Measurements from ENCODE around the gene GPR78.

Gene GPR78

DNA sequence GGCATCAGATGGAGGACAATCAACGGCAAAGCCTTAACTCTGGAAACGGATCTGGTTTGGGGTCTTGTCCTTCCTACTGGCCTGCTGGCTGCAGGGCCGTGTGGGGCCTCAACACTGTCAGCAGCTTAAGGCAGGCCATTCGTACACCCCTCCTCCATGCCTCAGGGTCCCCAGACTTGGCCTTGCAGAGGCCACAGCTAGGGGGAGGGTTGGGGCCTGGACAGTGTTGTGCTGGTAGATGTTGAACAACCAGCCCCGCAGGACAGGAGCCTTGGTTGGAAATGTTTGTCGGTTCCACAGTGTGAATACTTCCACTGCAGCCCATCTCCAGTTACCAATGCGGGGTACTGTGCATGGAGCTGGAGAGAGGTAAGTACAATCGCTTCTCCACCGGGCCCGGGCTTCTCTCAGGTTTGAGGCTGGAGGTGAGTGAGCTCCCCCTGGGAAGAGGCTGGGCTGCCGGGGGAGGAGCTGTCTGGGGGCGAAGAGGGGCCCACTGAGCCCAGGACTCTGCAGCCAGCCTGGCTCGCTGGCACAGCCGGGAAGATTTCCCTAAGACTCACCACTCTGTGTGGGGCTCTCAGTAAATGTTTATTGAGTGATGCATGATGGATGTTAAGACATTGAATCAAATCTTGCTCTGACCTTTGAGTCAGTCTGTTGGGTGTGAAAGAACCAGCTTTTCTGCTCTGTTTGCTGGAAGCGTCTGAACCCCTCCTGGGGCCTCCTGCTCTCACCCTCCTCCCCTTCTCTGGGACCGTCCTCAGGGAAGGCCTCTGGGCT lies 19.7 kb upstream of the GPR78 start:
- Mint-ChIP-seq H3K27me3 (ENCODE audit: low read depth) (peaks cover 3% of the 10 kb centered on the region), H3K36me3 (ENCODE audit: low read depth) (no peaks in the 10 kb centered on the region), H3K4me3 (no peak overlapping the region), H3K27ac (no peak overlapping the region), H3K4me1 (peaks cover 4% of the 10 kb centered on the region), H3K9me3 (no peaks in the 10 kb centered on the region)
- TF ChIP-seq, protein P1, sequence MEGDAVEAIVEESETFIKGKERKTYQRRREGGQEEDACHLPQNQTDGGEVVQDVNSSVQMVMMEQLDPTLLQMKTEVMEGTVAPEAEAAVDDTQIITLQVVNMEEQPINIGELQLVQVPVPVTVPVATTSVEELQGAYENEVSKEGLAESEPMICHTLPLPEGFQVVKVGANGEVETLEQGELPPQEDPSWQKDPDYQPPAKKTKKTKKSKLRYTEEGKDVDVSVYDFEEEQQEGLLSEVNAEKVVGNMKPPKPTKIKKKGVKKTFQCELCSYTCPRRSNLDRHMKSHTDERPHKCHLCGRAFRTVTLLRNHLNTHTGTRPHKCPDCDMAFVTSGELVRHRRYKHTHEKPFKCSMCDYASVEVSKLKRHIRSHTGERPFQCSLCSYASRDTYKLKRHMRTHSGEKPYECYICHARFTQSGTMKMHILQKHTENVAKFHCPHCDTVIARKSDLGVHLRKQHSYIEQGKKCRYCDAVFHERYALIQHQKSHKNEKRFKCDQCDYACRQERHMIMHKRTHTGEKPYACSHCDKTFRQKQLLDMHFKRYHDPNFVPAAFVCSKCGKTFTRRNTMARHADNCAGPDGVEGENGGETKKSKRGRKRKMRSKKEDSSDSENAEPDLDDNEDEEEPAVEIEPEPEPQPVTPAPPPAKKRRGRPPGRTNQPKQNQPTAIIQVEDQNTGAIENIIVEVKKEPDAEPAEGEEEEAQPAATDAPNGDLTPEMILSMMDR (IDR thresholded peaks at IDR 0.05; ENCODE audit: unreplicated experiment in 3 of 3), result no peak

DNA sequence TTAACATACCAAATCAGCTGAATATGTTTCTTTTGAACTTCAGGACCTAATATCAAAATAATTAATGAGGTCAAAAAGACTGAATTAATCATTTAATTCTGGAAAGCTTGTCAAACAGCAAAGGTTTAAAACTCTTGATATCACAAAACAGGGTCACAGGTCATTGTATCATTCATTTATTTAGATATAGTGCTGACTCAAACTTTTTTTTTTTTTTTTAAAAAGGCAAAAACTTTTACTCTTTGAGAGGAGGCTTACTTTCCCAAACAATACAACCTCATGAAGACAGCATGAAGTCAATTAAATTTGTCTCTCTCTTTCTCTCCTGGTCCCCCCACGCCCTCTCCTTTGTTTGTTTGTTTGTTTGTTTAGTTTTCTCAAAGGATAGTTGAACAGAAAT lies 15.6 kb upstream of the GPR78 start:
- H3K27ac Mint-ChIP-seq, result no peak overlapping the region
- peaks cover 9% of the 10 kb centered on the region for H3K4me1 Mint-ChIP-seq
- no peaks in the 10 kb centered on the region for H3K9me3 Mint-ChIP-seq
- peaks cover 14% of the 10 kb centered on the region for H3K27me3 Mint-ChIP-seq (ENCODE audit: low read depth)
- H3K36me3 Mint-ChIP-seq (ENCODE audit: low read depth), result no peaks in the 10 kb centered on the region
- H3K4me3 Mint-ChIP-seq, result no peak overlapping the region
- TF ChIP-seq, protein P1 (IDR thresholded peaks at IDR 0.05; ENCODE audit: unreplicated experiment in 3 of 3), result no peak

DNA sequence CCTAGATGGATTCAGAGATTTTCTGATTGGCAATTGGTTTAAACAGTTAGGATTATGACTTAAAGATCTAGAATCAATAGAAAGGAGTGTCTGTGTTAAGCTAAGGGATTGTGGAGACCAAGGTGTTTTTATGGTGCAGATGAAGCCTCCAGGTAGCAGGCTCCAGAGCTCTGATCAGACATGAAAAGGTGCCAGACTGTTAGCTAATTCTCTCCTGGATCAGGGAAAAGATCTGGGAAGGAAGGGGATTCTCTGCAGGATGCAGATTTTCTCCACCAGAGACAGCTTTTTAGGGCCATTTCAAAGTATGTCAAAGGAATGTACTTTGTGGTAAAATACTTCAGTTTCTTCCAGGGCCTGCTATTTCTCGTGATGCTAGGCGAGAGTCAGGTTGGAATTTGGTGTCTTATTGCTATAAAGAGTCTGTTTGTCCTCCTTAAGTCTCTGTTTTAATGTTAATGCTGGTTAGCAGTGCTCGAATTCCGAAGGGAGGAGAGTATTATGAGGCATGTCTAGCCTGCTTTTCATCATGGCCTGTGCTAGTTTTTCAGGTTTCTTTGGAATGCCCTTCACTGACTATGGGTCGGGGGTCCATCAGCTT lies 12.0 kb upstream of the GPR78 start:
- no peaks in the 10 kb centered on the region for H3K36me3 Mint-ChIP-seq (ENCODE audit: low read depth)
- no peaks in the 10 kb centered on the region for H3K9me3 Mint-ChIP-seq
- H3K27ac Mint-ChIP-seq, result no peak overlapping the region
- H3K4me3 Mint-ChIP-seq, result no peak overlapping the region
- H3K4me1 Mint-ChIP-seq, result peaks cover 7% of the 10 kb centered on the region
- TF ChIP-seq, protein P1 (IDR thresholded peaks at IDR 0.05; ENCODE audit: unreplicated experiment in 3 of 3), result no peak
- H3K27me3 Mint-ChIP-seq (ENCODE audit: low read depth), result peaks cover 24% of the 10 kb centered on the region

DNA sequence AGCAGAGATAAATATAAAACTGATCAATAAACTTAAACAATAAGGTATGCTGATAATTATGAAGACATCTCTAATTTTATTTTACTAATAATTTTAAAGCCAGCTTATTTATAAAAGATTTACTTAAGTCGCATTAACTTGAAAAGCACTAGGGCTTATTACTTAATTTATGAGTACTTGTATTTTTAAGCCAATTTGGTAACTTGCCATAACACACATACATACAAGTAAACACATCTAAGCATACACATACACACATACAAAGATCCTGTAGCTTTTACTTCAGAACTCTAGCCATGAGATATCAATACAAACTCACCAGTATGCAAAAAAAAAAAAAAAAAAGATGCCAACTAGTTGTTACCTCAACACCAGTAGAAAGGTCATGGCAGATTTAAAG lies 10.0 kb upstream of the GPR78 start:
- Mint-ChIP-seq H3K4me3 (no peak overlapping the region), H3K4me1 (peaks cover 7% of the 10 kb centered on the region), H3K36me3 (ENCODE audit: low read depth) (no peaks in the 10 kb centered on the region), H3K9me3 (no peaks in the 10 kb centered on the region), H3K27ac (no peak overlapping the region), H3K27me3 (ENCODE audit: low read depth) (peaks cover 24% of the 10 kb centered on the region)
- TF ChIP-seq, protein P1 (IDR thresholded peaks at IDR 0.05; ENCODE audit: unreplicated experiment in 3 of 3), result no peak

DNA sequence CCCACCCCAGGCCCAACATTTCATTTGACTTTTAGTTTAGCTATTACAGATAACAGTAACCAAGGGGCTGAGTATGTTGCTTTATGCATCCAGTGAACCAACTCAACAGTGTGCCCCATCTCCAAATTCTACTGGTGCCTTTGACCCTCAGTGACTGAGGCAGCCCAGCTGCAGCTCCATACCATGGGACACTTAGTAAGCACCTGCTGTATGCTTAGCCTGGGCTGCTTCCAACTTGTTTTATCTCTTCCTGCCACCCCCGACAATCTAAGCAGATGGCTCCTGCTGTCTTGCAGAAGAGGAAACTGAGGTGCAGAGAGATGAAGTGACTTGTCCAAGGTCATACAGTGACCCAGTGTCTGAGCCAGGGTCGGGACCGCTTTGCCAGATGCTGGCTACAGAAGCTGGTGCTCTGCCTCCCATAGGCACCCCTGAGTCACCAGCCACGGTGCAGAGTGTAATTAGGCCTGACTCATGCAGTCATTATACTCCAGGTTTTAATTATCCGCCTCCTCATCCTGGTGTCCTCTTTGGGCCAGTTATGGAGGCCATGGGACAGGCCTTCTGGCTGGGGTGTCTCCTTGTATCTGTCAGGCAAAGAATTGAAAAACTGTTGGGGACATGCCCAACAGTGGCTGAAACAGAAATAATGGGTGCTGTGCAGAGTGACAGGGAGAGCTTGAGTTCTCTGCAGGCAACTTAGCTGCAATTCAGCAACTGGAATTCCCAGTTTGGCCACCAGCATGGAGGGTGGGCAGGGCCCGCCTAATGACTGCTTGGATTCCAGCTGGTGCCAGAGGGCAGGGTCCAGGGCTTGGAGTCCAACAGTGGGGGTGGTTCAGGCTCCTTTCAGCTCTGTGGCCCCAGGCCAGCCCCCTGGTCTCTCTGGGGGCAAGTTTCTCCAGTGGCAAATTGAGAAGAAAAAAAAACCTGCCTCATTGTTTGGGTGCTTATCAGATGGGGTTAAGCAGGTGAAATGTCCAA lies 8.2 kb upstream of the GPR78 start:
- TF ChIP-seq, protein P1 (IDR thresholded peaks at IDR 0.05; ENCODE audit: unreplicated experiment in 3 of 3), result no peak
- H3K27me3 Mint-ChIP-seq (ENCODE audit: low read depth), result peaks cover 25% of the 10 kb centered on the region
- no peak overlapping the region for H3K4me3 Mint-ChIP-seq
- no peak overlapping the region for H3K27ac Mint-ChIP-seq
- H3K36me3 Mint-ChIP-seq (ENCODE audit: low read depth), result no peaks in the 10 kb centered on the region
- H3K9me3 Mint-ChIP-seq, result no peaks in the 10 kb centered on the region
- H3K4me1 Mint-ChIP-seq, result peaks cover 6% of the 10 kb centered on the region
